Activated effector memory CD4-positive, alpha-beta T cell treated with Interleukin-2 at 50 U/mL for 16 hours (primary cell): ENCODE data around the gene CDH18.

Experiments used
- DNase-seq: peaks from one replicate; pipeline ENCODE4 v3.0.0-alpha.2; 2020

CDH18 gene, protein sequence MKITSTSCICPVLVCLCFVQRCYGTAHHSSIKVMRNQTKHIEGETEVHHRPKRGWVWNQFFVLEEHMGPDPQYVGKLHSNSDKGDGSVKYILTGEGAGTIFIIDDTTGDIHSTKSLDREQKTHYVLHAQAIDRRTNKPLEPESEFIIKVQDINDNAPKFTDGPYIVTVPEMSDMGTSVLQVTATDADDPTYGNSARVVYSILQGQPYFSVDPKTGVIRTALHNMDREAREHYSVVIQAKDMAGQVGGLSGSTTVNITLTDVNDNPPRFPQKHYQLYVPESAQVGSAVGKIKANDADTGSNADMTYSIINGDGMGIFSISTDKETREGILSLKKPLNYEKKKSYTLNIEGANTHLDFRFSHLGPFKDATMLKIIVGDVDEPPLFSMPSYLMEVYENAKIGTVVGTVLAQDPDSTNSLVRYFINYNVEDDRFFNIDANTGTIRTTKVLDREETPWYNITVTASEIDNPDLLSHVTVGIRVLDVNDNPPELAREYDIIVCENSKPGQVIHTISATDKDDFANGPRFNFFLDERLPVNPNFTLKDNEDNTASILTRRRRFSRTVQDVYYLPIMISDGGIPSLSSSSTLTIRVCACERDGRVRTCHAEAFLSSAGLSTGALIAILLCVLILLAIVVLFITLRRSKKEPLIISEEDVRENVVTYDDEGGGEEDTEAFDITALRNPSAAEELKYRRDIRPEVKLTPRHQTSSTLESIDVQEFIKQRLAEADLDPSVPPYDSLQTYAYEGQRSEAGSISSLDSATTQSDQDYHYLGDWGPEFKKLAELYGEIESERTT

DNA sequence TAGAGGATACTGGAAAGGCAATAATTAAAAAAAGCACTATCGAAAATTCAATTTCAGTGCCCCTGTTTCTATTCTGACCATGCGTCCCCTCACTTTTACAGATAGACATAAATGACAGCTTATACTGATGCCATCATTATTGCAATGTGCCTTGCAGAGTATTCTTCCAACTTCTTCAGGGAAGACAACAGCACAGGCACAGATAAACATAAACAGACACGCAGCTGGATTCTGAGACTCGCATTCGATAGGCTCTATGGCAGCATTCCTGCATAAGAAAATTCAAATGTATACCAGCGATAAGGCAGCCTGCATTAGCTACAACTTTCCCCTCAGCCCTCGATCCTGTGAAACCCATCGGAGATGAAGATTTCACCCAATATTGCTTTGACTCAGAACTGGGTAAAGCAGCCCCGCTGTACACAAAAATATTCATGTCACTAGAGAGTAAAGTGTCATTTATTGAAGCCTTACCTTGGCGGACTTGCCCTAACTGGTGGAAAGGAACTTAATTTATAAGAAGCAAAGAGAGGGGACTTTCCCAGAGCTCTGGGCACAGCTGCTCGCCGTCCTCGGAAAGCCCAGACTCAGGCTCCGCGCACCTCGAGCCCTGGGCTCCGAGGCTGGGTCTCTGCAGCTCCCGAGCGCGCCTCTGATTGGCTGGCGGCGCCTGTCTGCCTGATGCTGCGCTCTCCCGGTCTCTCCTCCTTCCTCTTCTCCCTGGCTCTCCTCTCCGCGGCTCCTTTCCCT lies at the start of gene CDH18:
CDH18 (minus strand) TSS at position 589 of the 750 bp plus-strand sequence. CDS start 149,214 bp downstream, outside the sequence.
- no peak for DNase-seq

DNA sequence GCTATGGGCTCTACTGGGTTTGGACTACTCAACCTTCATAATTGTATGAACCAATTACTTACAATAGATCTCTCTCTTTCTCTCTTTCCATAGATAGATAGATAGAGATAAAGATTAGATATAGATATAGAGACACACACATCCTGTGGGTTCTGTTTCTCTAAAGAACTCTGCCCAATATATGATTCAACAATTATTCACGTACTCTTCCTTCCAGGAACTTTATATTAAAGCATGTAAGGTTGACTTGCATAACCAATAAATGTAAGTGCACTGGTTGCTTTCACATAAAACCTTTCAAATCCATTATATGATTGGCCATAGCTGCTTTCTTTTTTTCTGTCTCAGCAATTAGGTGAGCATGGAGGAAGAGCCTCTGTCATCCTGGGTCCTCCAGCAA lies 46.7 kb upstream of the CDH18 start:
- DNase-seq = no peak

DNA sequence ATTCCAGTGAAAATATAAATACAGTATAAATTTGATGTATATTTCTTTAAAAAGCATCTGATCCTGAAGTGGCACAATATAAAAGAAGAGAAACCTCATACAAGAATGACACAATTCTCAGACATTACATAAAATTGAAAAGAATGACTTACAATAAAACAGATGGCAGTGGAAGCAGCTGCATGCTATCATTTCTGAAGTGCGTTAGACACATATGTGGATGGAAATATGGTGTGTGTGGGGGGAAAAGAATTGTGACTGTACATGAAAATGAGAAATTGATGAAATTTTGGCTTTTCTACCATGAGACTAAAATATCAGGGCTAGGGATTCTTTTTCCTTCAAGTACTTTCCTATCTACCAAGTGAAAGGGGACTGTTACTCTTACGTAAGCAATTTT lies 45.9 kb upstream of the CDH18 start:
- DNase-seq = no peak

DNA sequence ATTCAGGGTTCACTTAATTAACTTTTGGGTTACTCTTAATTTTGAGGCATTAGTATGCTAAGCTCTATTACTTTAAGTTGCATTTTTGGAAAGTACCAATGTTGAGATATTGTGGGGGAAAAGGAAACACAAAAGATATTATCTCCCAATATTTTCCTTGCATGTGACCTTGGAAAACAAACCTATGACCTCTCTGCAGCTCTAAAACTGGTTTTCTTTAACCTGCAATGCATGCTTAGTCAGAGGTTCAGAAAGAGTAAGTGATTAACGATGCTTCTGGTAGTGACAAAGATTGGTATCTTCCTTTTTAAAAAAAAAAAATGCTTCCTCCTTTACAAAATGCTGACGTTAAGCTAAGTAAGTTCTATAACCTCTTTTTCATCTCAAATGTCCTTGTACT lies 44.9 kb upstream of the CDH18 start:
- no peak for DNase-seq

DNA sequence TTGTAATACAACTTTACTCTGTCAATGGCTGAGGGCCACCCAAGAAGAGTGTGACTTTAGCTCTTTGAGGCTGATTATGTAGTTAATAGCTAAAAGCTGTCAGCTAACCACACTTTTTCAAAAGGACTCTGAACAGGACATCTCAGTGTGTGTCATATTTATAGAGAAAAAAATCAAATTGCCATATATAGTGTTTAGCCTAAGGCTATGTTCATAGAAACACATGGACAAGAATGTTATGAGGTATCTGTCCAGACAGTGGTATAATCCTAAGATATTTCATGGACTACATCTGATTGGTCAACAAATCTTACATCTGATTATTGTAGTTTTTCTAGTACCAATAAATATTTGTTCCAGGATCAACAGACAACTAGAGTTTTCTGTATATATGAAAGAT lies 42.1 kb upstream of the CDH18 start:
- no peak for DNase-seq

DNA sequence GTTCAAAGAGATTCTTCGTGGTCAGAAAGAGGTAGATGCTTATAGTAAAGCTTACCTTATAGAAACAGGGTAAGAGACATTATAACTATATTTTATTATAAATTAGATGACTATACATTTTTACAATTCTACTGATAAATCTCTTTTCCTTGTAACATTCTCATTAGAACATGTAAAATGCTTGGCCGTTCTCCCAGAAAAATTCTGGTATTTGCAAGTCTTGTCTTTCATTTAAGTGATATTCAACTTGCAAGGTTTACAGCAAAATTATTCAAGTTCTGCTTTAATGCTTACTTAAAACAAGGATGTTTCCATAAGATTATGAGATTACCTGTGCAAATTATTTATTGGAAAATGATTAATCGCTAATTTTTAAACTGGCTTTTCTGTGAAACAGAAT lies 41.3 kb upstream of the CDH18 start:
- DNase-seq = no peak

DNA sequence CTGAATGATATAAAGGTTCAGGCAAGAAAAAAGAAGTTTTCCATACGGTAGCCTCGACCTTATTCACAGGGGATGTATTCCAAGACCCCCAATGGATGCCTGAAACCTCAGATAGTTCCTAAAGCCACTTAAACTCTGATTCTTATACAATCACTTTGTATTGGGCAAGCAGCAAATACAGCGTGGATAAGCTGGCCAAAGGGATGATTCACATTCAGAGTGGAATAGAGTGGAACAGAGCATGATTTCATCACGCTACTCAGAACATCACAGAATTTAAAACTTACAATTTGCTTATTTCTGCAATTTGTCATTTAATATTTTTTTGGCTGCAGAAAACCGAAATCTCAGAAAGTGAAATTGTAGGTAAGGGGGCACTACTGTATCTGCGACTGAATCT lies 40.5 kb upstream of the CDH18 start:
- DNase-seq = no peak

DNA sequence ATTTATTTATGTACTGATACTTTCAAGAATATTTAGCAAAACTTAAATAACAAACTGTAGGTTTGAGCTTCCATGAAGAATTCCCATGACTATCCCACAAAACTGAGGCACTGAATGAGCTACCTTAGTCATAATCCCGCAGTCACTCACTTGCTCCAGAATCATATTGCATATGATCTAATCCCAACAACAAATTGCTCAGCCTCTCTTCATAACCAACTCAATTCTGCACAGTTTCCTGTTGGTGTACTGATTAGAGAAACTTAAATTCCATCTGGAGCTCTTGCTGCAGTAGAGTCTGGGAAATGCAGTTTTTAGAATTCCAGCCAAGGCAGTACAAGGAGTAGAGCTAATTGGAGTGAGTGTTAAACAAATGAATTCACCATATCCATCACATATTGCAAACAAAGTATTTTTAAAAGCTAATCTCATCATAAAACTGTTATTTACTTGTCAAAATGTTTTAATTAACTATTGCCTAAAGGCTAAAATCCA lies 35.7 kb upstream of the CDH18 start:
- no peak for DNase-seq

DNA sequence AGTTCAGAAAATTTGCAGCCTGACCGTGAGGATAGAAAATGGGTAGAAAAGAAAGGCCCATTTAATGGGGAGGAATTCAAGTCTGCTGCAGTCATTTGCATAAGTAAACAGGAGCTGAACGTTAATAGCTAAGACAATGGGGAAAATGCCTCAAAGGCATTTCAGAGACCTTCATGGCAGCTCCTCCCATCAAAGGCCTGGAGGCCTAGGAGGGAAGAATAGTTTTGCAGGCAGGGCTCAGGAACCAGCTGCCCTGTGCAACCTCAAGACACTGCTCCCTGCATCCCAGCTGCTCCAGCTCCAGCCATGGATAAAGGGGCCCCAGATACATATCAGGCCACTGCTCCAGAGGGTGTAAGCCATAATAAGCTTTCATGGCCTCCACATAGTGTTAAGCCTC lies 32.2 kb upstream of the CDH18 start:
- no peak for DNase-seq

DNA sequence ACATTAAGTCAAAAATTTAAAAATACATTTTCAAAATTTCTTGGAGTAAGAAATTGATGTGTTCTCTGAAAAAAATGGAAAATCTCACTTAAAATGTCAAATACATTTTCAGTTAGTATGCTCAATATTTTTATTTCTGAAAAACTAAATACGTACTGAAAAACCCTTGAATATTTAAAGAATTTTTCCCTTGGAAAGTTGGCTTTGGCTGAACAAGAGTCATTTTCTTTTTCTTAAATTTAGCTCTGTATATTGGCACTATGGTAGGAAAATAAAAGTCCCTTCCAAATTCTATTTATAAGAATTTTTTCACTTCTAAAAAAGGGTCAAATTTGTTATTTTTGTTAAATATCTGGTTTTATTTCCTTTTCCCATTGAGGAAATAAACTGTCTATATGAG lies 29.0 kb upstream of the CDH18 start:
- DNase-seq = no peak

DNA sequence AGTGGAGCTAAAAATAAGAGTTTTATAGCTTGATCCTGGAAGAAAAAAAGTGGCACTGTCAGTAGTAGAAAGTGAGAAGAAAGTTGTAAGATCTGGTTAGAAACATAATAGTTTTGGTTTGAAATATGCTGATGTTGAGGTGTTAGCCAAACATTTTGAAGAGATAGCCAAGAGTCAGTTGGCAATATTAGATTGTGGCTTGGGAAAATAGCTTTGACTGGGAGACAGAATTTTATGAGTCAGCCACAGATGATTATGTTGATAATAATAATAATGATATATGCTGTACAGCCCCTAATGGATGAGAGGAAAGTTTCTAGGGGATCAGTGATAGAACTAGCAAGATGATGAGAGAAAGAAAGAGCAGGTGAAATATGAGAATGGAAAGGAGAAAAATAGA lies 12.4 kb upstream of the CDH18 start:
- DNase-seq = no peak

DNA sequence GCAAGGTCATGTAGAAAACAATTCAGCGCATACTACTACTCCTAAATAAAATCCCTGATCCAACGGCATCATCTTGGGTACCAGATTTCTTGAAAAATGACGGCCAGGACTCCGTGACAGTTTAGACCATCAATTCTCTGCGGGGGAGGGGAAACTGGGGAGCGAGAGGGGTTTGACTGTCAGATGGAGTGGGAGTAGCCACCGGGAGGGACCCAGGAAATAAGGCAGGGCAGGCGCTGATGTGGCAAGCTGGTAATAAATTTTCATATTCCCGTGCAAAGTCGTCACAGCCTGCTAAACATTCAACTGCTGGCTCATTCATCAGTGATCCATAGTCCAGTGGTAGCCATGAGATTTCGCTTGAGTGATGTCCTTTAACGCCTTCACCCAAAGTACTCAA lies 457 bp upstream of the CDH18 start:
- DNase-seq = no peak

DNA sequence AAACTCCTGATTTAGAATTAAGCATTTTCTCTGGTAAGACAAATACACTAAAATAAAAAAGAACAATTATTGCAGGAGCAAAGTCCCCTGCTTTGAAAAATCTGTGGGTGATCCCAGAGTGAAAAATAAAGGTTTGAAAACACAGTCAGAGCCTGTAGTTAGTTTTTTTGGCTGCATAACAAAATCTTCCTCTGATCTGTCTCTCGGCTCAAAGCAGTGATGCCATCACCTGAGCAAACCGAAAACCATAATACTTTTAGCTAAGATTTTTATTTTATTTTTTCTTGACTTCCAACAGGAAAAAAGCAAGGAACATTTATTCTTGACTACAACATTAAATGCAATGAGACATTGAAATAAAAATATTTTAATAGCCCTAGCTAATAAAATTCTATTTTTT lies 1.2 kb downstream of the CDH18 start:
- no peak for DNase-seq

DNA sequence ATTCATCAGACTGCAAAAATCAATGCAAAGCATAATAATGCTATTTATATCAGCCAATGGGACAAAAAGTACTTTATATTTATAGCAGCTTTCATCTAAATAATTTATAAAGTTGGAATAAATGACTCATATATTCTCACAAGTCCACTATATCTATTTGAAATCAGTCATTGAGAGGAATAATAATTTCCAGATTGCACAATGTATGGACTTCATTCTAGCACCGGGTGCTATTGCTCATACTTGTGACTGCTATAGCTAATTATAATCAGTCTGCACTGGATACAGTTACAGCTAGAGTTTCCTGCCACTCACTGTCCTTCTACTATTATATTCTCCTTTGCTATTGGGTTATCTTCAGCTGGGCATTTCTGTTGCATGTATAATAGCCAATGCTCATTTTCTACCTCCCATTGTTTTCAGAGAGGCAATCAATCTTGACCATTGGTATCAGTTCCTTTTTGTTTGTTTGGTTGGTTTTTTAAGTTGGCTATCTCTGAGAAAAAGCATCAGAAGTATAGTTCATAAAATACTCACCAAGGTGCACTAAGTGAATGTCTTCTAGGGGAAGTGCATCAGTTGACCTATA lies 1.9 kb downstream of the CDH18 start:
- DNase-seq = no peak

DNA sequence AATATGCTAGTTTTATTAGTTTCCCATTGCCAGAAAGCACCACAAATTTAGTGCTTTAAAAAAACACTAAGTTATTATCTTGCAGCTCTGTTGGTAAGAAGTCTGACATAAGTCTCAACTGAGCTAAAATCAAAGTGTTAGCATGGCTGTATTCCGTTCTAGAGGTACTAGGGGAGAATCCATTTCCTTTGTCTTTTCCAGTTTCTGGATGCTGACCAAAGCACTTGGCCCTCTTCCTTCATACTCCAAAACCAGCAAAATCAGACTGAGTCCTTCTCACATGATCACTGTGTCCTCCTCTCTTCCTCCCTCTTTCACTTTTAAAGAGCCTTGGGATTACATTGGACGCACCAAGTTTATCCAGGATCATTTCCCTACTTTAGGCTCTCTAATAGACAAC lies 9.5 kb downstream of the CDH18 start:
- DNase-seq = no peak

DNA sequence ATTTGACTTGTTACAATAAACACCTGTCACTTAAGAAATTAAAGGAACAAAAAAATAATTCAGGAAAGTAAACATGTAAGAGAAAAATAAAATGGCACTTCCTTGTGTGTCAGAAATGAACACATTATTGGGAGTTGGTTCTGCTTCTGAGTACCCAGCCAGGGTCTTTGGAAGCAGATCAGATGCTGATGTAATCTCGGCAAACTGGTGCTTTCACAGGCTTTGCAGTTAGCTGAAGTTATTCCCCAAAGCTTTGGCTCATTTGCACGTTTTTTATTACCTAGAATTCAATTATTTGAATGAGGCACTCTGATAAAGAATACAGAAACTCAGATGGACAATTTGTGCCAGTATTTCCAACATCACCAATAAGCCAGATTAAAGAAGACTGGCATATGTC lies 10.9 kb downstream of the CDH18 start:
- no peak for DNase-seq

DNA sequence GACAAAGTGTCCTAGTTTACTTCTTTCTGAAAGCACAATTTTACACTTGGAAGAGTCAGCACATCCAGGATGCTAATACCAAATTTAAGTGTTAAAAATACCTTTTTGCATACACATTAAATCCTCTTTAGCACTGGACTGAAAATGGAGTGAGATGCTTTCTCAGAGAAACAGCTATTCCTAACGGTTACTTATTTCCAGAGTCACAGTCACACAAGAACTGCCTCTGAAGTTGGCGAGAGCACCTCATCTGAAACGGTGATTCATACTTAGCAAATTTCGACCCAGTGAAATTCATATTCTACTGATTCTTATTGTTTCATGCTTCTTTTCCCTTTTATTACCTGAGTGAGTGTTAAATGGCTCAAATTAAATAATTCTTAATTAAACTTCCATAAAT lies 12.2 kb downstream of the CDH18 start:
- DNase-seq = no peak

DNA sequence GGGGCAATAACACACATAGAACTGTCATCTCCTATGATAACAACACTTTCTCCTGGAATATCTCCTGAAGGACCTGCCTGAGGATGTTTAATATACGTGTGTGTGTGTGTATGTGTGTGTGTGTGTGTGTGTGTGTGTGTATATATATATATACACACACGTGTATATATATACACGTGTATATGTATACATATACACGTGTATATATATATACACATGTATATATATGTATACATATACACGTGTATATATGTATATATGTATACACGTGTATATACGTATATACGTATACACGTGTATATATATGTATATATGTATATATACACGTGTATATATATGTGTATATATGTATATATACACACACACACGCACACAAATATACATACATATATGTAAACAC lies 27.5 kb downstream of the CDH18 start:
- DNase-seq = no peak

DNA sequence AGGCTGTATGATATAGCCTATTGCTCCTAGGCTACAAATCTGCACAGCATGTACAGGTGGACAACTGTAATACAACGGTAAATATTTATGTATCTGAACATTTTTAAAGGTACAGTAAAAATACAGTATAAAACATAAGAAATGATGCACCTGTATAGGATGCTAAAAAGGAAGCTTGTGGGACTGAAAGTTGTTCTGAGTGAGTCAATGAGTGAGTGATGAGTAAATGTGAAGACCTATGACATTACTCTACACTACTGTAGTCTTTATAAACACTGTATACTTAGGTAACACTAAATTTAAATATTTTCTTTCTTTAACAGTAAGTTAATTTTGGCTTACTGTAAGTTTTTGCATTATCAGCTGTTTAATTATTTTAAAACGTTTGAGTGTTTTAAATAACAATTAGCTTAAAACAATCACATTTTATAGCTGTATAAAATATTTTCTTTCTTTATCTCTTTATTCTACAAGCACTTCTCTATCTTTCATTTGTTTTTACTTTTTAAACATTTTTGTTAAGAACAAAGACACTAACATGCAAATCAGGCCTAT lies 28.1 kb downstream of the CDH18 start:
- DNase-seq = no peak

DNA sequence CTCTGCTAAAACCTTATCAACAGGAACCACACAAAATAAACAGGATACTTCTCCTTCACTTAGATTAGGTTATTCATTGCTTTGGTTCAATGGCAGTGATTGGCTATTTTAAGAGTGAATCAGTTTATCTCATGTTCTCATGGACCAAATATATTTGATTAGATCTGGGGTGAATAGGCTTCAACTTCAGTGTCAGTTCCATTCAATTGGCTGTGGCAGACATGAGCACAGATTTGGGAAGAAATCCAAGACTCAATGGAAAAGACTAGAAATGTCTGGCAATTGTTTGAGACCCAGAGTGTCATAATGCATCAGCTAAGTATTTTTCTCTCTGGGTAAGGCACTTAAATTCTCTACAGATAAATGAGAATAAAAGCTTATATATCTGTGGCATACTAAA lies 37.1 kb downstream of the CDH18 start:
- DNase-seq = no peak

DNA sequence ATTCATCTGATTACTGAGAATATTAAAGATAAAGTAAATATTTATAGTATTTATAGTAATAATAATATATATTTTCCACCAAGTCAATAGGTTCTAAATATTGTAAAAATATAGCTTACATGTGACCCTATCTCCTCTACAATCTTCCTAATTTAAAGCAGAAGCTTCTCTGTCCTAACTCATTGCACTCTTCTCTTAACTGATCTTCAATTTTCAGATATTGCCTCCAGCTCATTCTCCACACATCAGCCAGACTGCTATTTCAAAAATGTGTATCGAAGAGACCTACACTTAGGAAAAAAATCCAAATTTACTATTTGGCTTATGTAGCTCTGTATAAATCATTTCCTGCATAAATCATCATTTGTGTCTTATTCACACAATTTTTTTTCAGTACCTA lies 47.8 kb downstream of the CDH18 start:
- DNase-seq = no peak

DNA sequence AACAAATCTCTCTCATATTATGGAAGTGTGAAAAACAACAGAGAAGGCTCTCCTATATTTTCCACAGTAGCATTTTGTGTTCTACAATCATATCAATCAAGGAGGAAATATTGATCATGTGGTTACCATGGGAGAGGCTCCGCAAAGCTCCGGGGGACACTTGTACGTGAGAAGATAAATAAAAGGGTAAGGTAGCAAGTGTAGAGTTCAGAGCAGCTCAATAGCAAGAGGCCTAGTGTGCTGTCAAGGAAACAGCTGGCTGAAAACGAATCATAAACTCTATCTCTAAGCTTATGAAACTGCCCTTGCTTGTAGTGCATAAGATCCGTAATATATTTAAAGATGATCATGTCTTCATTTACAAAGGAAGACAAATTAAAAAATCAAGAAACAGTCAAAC lies 57.5 kb downstream of the CDH18 start:
- DNase-seq = no peak
